H9 (cell line): Measurements from ENCODE around the gene VAV2. TPM values are rescaled to one million over a fixed set of nuclear protein-coding genes. Genes with fewer than 3 reads are reported as not detected.

Experiments
- DNase-seq: peaks from one replicate; pipeline ENCODE4 v3.0.0-alpha.2; 2017
- H2AFZ ChIP-seq: one replicate; pipeline ENCODE4 v1.6.1; 2013; ENCODE audit warnings: mild to moderate bottlenecking, low read length, control low read depth, moderate library complexity
- H2AK5ac ChIP-seq: 2 replicates; pipeline ENCODE4 v1.6.1; 2013; ENCODE audit warnings: low read length, control low read depth, mixed read lengths; ENCODE audit not compliant: insufficient read length
- H2BK120ac ChIP-seq: one replicate; pipeline ENCODE4 v1.6.1; 2013; ENCODE audit warnings: low read depth, mild to moderate bottlenecking, low read length, control low read depth, inconsistent platforms; ENCODE audit not compliant: poor library complexity, severe bottlenecking
- H2BK12ac ChIP-seq: 2 replicates; pipeline ENCODE4 v1.6.1; 2013; ENCODE audit warnings: low read length, control low read depth, mixed read lengths, low read depth; ENCODE audit not compliant: insufficient read length
- H2BK15ac ChIP-seq: 2 replicates; pipeline ENCODE4 v1.6.1; 2013; ENCODE audit warnings: low read depth, low read length, control low read depth
- H2BK20ac ChIP-seq: one replicate; pipeline ENCODE4 v1.6.1; 2013; ENCODE audit warnings: low read depth, mild to moderate bottlenecking, low read length, control low read depth, inconsistent platforms; ENCODE audit not compliant: poor library complexity, severe bottlenecking
- H2BK5ac ChIP-seq: 2 replicates; pipeline ENCODE4 v1.6.1; 2013; ENCODE audit warnings: low read length, control low read depth, mixed read lengths; ENCODE audit not compliant: insufficient read length
- H3K14ac ChIP-seq: 2 replicates; pipeline ENCODE4 v1.6.1; 2013; ENCODE audit warnings: low read length, control low read depth; ENCODE audit not compliant: insufficient read depth
- H3K18ac ChIP-seq: 2 replicates; pipeline ENCODE4 v1.6.1; 2013; ENCODE audit warnings: low read depth, mild to moderate bottlenecking, mixed read lengths, low read length, control low read depth; ENCODE audit not compliant: insufficient read length
- H3K23ac ChIP-seq: 2 replicates; pipeline ENCODE4 v1.6.1; 2013; ENCODE audit warnings: low read length, control low read depth, mixed read lengths, low read depth; ENCODE audit not compliant: insufficient read length
- H3K23me2 ChIP-seq: 2 replicates; pipeline ENCODE4 v1.6.1; 2013; ENCODE audit warnings: low read depth, mild to moderate bottlenecking, mixed read lengths, low read length, control low read depth; ENCODE audit not compliant: insufficient read length, poor library complexity, severe bottlenecking
- H3K27ac ChIP-seq: 2 replicates; pipeline ENCODE4 v1.5.1; 2013; ENCODE audit warnings: low read length, control low read depth, mixed read lengths, low read depth; ENCODE audit not compliant: insufficient read length
- H3K27me3 ChIP-seq: 2 replicates; pipeline ENCODE4 v1.6.1; 2013; ENCODE audit warnings: low read length, control low read depth, inconsistent platforms; ENCODE audit not compliant: insufficient read depth
- H3K4ac ChIP-seq: 2 replicates; pipeline ENCODE4 v1.6.1; 2013; ENCODE audit warnings: low read depth, mild to moderate bottlenecking, control low read depth, inconsistent platforms, low read length, moderate library complexity
- H3K4me1 ChIP-seq: 2 replicates; pipeline ENCODE4 v1.6.1; 2013; ENCODE audit warnings: low read length, control low read depth, inconsistent platforms; ENCODE audit not compliant: insufficient read depth
- H3K4me2 ChIP-seq: 2 replicates; pipeline ENCODE4 v1.6.1; 2013; ENCODE audit warnings: low read length, control low read depth, mixed read lengths; ENCODE audit not compliant: insufficient read length, insufficient read depth
- H3K56ac ChIP-seq: 2 replicates; pipeline ENCODE4 v1.6.1; 2013; ENCODE audit warnings: low read depth, mild to moderate bottlenecking, mixed read lengths, low read length, control low read depth; ENCODE audit not compliant: insufficient read length
- H3K79me1 ChIP-seq: 2 replicates; pipeline ENCODE4 v1.6.1; 2013; ENCODE audit warnings: low read depth, mild to moderate bottlenecking, moderate library complexity, low read length, control low read depth, inconsistent platforms; ENCODE audit not compliant: insufficient read depth, poor library complexity, severe bottlenecking
- H3K79me2 ChIP-seq: 2 replicates; pipeline ENCODE4 v1.6.1; 2013; ENCODE audit warnings: low read length, control low read depth, inconsistent platforms; ENCODE audit not compliant: insufficient read depth
- H3K9ac ChIP-seq: 2 replicates; pipeline ENCODE4 v1.6.1; 2013; ENCODE audit warnings: low read length, control low read depth, mixed read lengths; ENCODE audit not compliant: insufficient read length; ENCODE audit errors: extremely low read depth
- H3K9me3 ChIP-seq: one replicate; pipeline ENCODE4 v1.6.1; 2013; ENCODE audit warnings: low read depth, low read length, inconsistent platforms; ENCODE audit not compliant: control insufficient read depth
- H3T11ph ChIP-seq: one replicate; pipeline ENCODE4 v1.6.1; 2013; ENCODE audit warnings: mild to moderate bottlenecking, low read length, control low read depth, inconsistent platforms
- H4K20me1 ChIP-seq: one replicate; pipeline ENCODE4 v1.6.1; 2013; ENCODE audit not compliant: control insufficient read depth, insufficient read length, insufficient read depth
- H4K5ac ChIP-seq: 2 replicates; pipeline ENCODE4 v1.6.1; 2013; ENCODE audit warnings: low read depth, mild to moderate bottlenecking, mixed read lengths, low read length, control low read depth; ENCODE audit not compliant: insufficient read length
- H4K8ac ChIP-seq: replicated peaks from 2 replicates; pipeline ENCODE4 v1.6.1; 2013; ENCODE audit warnings: low read length, control low read depth, mixed read lengths, low read depth; ENCODE audit not compliant: insufficient read length
- H4K91ac ChIP-seq: 2 replicates; pipeline ENCODE4 v1.6.1; 2013; ENCODE audit warnings: low read depth, mild to moderate bottlenecking, moderate library complexity, mixed read lengths, low read length, control low read depth; ENCODE audit not compliant: insufficient read length
- H3K27ac Mint-ChIP-seq, 3 experiments: 2 replicates in 2 of 3; 3 replicates in 1 of 3; pipeline ENCODE4 v1.8.0; 2020 to 2021; ENCODE audit warnings: mixed read lengths in 3 of 3, mild to moderate bottlenecking in 1 of 3, moderate library complexity in 1 of 3
- H3K27me3 Mint-ChIP-seq: 2 replicates; pipeline ENCODE4 v1.8.0; 2021; ENCODE audit warnings: low read depth, mild to moderate bottlenecking, moderate library complexity, mixed read lengths
- H3K36me3 Mint-ChIP-seq, 3 experiments: 2 replicates in 2 of 3; 3 replicates in 1 of 3; pipeline ENCODE4 v1.8.0; 2020 to 2021; ENCODE audit warnings: low read depth in 3 of 3, mixed read lengths in 3 of 3; ENCODE audit not compliant: insufficient read depth in 1 of 3
- H3K4me1 Mint-ChIP-seq, 2 experiments: 2 replicates each; pipeline ENCODE4 v1.8.0; 2020; ENCODE audit warnings: mixed read lengths in 2 of 2
- H3K4me3 Mint-ChIP-seq, 2 experiments: 2 replicates in 1 of 2; 3 replicates in 1 of 2; pipeline ENCODE4 v1.8.0; 2020 to 2021; ENCODE audit warnings: mild to moderate bottlenecking in 2 of 2, mixed read lengths in 2 of 2, moderate library complexity in 1 of 2
- H3K9me3 Mint-ChIP-seq, 2 experiments: 2 replicates in 1 of 2; 3 replicates in 1 of 2; pipeline ENCODE4 v1.8.0; 2020; ENCODE audit warnings: mild to moderate bottlenecking in 2 of 2, mixed read lengths in 2 of 2, moderate library complexity in 1 of 2
- CTCF ChIP-seq: fragments of 200-600 bp; sonication (generic); conservative IDR thresholded peaks from 3 replicates; pipeline ENCODE4 v1.8.0; 2021; ENCODE audit warnings: antibody characterized with exemption, mild to moderate bottlenecking
- WGBS: extraction: QIAGEN DNeasy Blood & Tissue Kit; methylation state at CpG from one replicate; pipeline ENCODE4 v1.1.7; 2013; ENCODE audit warnings: missing lambda C conversion rate, low lambda C conversion rate, mixed read lengths; ENCODE audit not compliant: insufficient read length; ENCODE audit errors: extremely low coverage; 5-methylcytosine and 5-hydroxymethylcytosine counted together
- total RNA-seq: library from RNA; stranded (reverse); gene quantifications from 2 replicates; pipeline ENCODE4 v1.2.1, GENCODE V29; 2021

VAV2 gene
- total RNA-seq, 1 experiment from 2014 or later = 58.7 TPM

- H3K14ac ChIP-seq = no peak overlapping the region
- H3K18ac ChIP-seq = no peak overlapping the region
- no peak overlapping the region for H2AK5ac ChIP-seq
- no peak overlapping the region for H3T11ph ChIP-seq
- no peak overlapping the region for H3K56ac ChIP-seq
- no peak overlapping the region for H4K5ac ChIP-seq
- H3K9me3 ChIP-seq = peaks cover 13% of the 10 kb centered on the region
- no peak overlapping the region for H2BK120ac ChIP-seq
- H3K4me2 ChIP-seq = no peak overlapping the region
- H2BK12ac ChIP-seq = no peak overlapping the region
- H3K23ac ChIP-seq = no peak overlapping the region
- H4K91ac ChIP-seq = no peak overlapping the region
- no peak overlapping the region for H3K9ac ChIP-seq
- H3K23me2 ChIP-seq = no peaks in the 10 kb centered on the region
- no peaks in the 10 kb centered on the region for H3K79me1 ChIP-seq
- H3K4me1 ChIP-seq = no peaks in the 10 kb centered on the region
- H3K4ac ChIP-seq = no peak overlapping the region
- H4K20me1 ChIP-seq = no peaks in the 10 kb centered on the region
- H4K8ac ChIP-seq = no peak overlapping the region
- Mint-ChIP-seq H3K4me1 (no peaks in the 10 kb centered on the region), H3K9me3 (peaks cover 24 to 29% of the 10 kb centered on the region in 2 experiments), H3K27me3 (peaks cover 15% of the 10 kb centered on the region), H3K36me3 (peaks cover 5 to 14% (median 12%) of the 10 kb centered on the region in 3 experiments; a peak in 6 of 7 replicates), H3K4me3 (no peak overlapping the region), H3K27ac (no peak overlapping the region)
- H2BK5ac ChIP-seq = no peak overlapping the region
- TF ChIP-seq CTCF = no peak
- no peak overlapping the region for H2AFZ ChIP-seq
- no peak overlapping the region for H2BK15ac ChIP-seq
- no peak for DNase-seq
- no peak overlapping the region for H2BK20ac ChIP-seq
- H3K27ac ChIP-seq = no peak overlapping the region
- no peaks in the 10 kb centered on the region for H3K27me3 ChIP-seq
- no peaks in the 10 kb centered on the region for H3K79me2 ChIP-seq
- no CpG with 5 or more reads among the region's 20 CpGs for WGBS
Measured at GRCh38 chr9:134010310-134011173, 18.4 kb upstream of the VAV2 start.
